ENCODE results near the gene KIF23.

- TF ChIP-seq CTCF (IDR thresholded peaks at IDR 0.05) (no peak), POLR2A (IDR thresholded peaks at IDR 0.05) (no peak)
Observed at GRCh38 chr15:69395991-69396390, 18.2 kb upstream of the KIF23 start.
